ENCODE results near the gene HPGDS. TPM values are rescaled to one million over a fixed set of nuclear protein-coding genes. Genes with fewer than 3 reads are reported as not detected.

The HPGDS gene
- total and polyA plus RNA-seq, 12 donors: 0.48 to 3.1 (median 1.3) TPM

DNA sequence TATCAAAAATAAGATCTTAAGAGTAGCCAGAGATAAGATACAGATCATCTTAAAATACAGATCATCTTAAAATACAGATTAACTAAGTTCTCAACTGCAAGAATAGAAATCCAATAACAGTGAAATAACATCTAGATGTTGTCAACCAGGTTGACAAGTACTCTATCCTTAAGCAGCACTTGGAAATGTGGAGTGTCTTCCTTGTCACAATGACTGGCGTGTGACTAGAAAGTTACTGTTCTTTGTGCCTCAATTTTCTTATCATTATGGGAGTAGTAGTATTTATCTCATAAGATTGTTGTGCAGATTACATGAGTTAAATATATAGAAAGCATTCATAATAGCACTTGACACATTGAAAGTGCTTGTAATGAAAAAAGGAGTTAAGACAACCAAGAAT is 25.8 kb upstream of the HPGDS start:
- H3K4me3 ChIP-seq: no peak overlapping the region
- intact Hi-C loops (cut with DNase I): no loop called here
- TF ChIP-seq POLR2A (IDR thresholded peaks at IDR 0.05): no peak
- TF ChIP-seq, protein P1, sequence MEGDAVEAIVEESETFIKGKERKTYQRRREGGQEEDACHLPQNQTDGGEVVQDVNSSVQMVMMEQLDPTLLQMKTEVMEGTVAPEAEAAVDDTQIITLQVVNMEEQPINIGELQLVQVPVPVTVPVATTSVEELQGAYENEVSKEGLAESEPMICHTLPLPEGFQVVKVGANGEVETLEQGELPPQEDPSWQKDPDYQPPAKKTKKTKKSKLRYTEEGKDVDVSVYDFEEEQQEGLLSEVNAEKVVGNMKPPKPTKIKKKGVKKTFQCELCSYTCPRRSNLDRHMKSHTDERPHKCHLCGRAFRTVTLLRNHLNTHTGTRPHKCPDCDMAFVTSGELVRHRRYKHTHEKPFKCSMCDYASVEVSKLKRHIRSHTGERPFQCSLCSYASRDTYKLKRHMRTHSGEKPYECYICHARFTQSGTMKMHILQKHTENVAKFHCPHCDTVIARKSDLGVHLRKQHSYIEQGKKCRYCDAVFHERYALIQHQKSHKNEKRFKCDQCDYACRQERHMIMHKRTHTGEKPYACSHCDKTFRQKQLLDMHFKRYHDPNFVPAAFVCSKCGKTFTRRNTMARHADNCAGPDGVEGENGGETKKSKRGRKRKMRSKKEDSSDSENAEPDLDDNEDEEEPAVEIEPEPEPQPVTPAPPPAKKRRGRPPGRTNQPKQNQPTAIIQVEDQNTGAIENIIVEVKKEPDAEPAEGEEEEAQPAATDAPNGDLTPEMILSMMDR (IDR thresholded peaks at IDR 0.05): no peak
- no peak overlapping the region for H3K27ac ChIP-seq
- H3K4me1 ChIP-seq (replicated peaks in 1 of 2): no peaks in the 10 kb centered on the region
- H3K36me3 ChIP-seq (replicated peaks in 1 of 2): no peaks in the 10 kb centered on the region
- H3K9me3 ChIP-seq (replicated peaks in 1 of 3): no peaks in the 10 kb centered on the region
- DNase-seq: no peak
- 78 to 100% (median 91%) methylated on average over 1 of the region's 1 CpG for WGBS, 4 donors
- H3K27me3 ChIP-seq: no peaks in the 10 kb centered on the region

DNA sequence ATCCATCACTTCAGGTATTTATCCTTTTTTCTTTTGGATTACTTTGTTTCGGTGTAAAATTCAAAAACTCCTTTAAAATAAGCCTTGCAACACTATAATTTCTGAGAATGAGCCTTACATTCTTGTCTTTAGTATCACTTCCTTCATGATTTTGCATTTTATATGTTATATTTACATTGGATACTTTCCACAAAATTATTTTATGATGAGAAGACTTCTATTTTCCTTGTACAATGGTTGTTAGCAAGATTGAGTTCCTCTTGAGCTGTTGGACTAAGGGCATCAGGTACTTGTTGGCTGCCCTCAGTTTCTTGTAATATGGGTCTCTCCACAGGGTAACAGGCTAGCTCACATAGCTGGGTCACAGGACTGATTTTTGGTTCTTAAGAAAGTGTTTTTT is 22.7 kb upstream of the HPGDS start:
- no peak for DNase-seq
- H3K27ac ChIP-seq: no peak overlapping the region
- H3K9me3 ChIP-seq (replicated peaks in 1 of 3): no peaks in the 10 kb centered on the region
- WGBS, 4 donors: 71 to 85% (median 78%) methylated on average over 1 of the region's 1 CpG
- TF ChIP-seq, protein P1 (IDR thresholded peaks at IDR 0.05): no peak
- no peak for TF ChIP-seq POLR2A (IDR thresholded peaks at IDR 0.05)
- H3K27me3 ChIP-seq: no peaks in the 10 kb centered on the region
- H3K36me3 ChIP-seq (replicated peaks in 1 of 2): no peaks in the 10 kb centered on the region
- no peaks in the 10 kb centered on the region for H3K4me1 ChIP-seq (replicated peaks in 1 of 2)
- no peak overlapping the region for H3K4me3 ChIP-seq
- intact Hi-C loops (cut with DNase I): no loop called here

DNA sequence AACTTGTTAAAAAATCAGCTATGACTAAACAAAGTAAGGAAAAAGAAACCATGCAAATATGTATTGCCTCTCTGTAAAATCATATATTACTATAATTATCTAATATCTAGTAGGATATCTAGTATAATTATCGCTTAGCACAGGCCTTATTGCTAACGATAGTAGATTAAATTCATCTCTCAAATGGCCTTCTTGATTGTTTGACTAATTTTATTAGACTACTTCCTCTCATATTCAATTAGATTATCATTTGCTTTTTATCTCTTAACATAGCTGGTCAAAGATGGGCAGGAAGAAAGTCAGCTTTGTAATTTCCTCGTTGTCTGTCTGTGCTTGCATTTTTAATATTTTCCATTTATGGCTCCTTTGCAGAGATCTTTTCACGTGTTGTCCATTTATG is 21.9 kb upstream of the HPGDS start:
- Histone ChIP-seq H3K36me3 (replicated peaks in 1 of 2) (no peaks in the 10 kb centered on the region), H3K27me3 (no peaks in the 10 kb centered on the region), H3K4me3 (no peak overlapping the region), H3K27ac (no peak overlapping the region), H3K4me1 (replicated peaks in 1 of 2) (no peaks in the 10 kb centered on the region), H3K9me3 (replicated peaks in 1 of 3) (no peaks in the 10 kb centered on the region)
- WGBS, 4 donors: 68 to 77% (median 71%) methylated on average over 4 of the region's 4 CpGs
- intact Hi-C loops (cut with DNase I): no loop called here
- no peak for TF ChIP-seq POLR2A (IDR thresholded peaks at IDR 0.05)
- TF ChIP-seq, protein P1 (IDR thresholded peaks at IDR 0.05): no peak
- no peak for DNase-seq

DNA sequence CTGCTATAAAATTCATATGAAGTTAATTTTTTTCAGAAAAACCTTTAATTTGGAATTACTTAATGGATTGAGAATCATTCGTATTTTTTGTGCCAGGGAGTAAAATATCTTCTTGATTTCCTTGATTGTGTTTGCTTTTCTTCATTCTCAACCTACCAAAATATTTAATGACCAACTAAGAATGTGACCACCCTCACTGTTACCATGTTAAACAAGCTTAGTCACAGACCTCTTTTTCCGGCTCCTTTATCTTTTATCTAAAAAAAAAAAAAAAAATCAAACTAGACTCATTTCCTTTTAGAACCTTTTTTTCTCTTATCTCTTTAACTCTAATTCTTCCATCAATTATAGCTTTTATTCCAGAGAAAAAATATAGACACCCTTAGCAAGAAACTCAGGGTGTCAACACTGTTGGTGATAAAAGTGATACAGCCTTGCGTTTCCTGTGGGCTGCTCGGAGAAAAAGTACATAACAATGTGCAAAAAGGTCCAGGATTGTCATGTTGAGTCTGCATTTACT is 20.6 kb upstream of the HPGDS start:
- Histone ChIP-seq H3K4me1 (replicated peaks in 1 of 2) (no peaks in the 10 kb centered on the region), H3K4me3 (no peak overlapping the region), H3K27me3 (no peaks in the 10 kb centered on the region), H3K9me3 (replicated peaks in 1 of 3) (no peaks in the 10 kb centered on the region), H3K36me3 (replicated peaks in 1 of 2) (no peaks in the 10 kb centered on the region), H3K27ac (no peak overlapping the region)
- intact Hi-C loops (cut with DNase I): no loop called here
- no peak for DNase-seq
- WGBS, 4 donors: 72 to 79% (median 76%) methylated on average over 4 of the region's 4 CpGs
- no peak for TF ChIP-seq POLR2A (IDR thresholded peaks at IDR 0.05)
- TF ChIP-seq, protein P1 (IDR thresholded peaks at IDR 0.05): no peak
